Type B pancreatic cell (in vitro differentiated cells): Measurements from ENCODE around the gene POGK. TPM values are rescaled to one million over a fixed set of nuclear protein-coding genes. Genes with fewer than 3 reads are reported as not detected.

Experiments used
- DNase-seq: peaks from one replicate; pipeline ENCODE4 v3.0.0; 2021; ENCODE audit warnings: mixed read lengths; ENCODE audit not compliant: unreplicated experiment; ENCODE audit errors: extremely low spot score
- H3K27ac Mint-ChIP-seq: 2 replicates; pipeline ENCODE4 v1.8.0; 2021; ENCODE audit warnings: mild to moderate bottlenecking, mixed read lengths
- H3K27me3 Mint-ChIP-seq: 2 replicates; pipeline ENCODE4 v1.8.0; 2021; ENCODE audit warnings: mixed read lengths
- H3K36me3 Mint-ChIP-seq: 2 replicates; pipeline ENCODE4 v1.8.0; 2021; ENCODE audit warnings: mixed read lengths
- H3K4me1 Mint-ChIP-seq: one replicate; pipeline ENCODE4 v1.8.0; 2021; ENCODE audit warnings: mixed read lengths; ENCODE audit not compliant: unreplicated experiment
- H3K4me3 Mint-ChIP-seq: 2 replicates; pipeline ENCODE4 v1.8.0; 2021; ENCODE audit warnings: mild to moderate bottlenecking, mixed read lengths
- H3K9me3 Mint-ChIP-seq: 2 replicates; pipeline ENCODE4 v1.8.0; 2021; ENCODE audit warnings: mixed read lengths
- CTCF ChIP-seq: fragments of 200-600 bp; sonication (generic); conservative IDR thresholded peaks from 2 replicates; pipeline ENCODE4 v1.5.0; 2021; ENCODE audit warnings: antibody characterized with exemption, mild to moderate bottlenecking
- total RNA-seq: library from RNA; stranded (reverse); gene quantifications from 2 replicates; pipeline ENCODE4 v1.2.1, GENCODE V29; 2021; ENCODE audit warnings: low replicate concordance

Gene POGK
- total RNA-seq, 1 donor from 2014 or later = 40.7 TPM

- TF ChIP-seq CTCF = no peak
- no peak overlapping the region for H3K4me3 Mint-ChIP-seq
- no peak for DNase-seq
- H3K4me1 Mint-ChIP-seq = no peaks in the 10 kb centered on the region
- no peak overlapping the region for H3K27ac Mint-ChIP-seq
- H3K36me3 Mint-ChIP-seq = no peaks in the 10 kb centered on the region
- no peaks in the 10 kb centered on the region for H3K9me3 Mint-ChIP-seq
- peaks cover 41% of the 10 kb centered on the region for H3K27me3 Mint-ChIP-seq
Measured at GRCh38 chr1:166895766-166896165, 56.5 kb downstream of the POGK start.

GRCh38 chr1:166899769-166900168 is 60.5 kb downstream of the POGK start:
- DNase-seq = no peak
- no peak overlapping the region for H3K4me3 Mint-ChIP-seq
- H3K9me3 Mint-ChIP-seq = no peaks in the 10 kb centered on the region
- H3K36me3 Mint-ChIP-seq = no peaks in the 10 kb centered on the region
- peaks cover 22% of the 10 kb centered on the region for H3K27me3 Mint-ChIP-seq
- no peaks in the 10 kb centered on the region for H3K4me1 Mint-ChIP-seq
- H3K27ac Mint-ChIP-seq = no peak overlapping the region
- TF ChIP-seq CTCF = no peak

- no peaks in the 10 kb centered on the region for H3K9me3 Mint-ChIP-seq
- no peak overlapping the region for H3K4me3 Mint-ChIP-seq
Measured at GRCh38 chr1:166900987-166901386, 61.7 kb downstream of the POGK start.

GRCh38 chr1:166902279-166902678 is 63.0 kb downstream of the POGK start:
- Mint-ChIP-seq H3K27ac (no peak overlapping the region), H3K4me3 (no peak overlapping the region), H3K4me1 (no peaks in the 10 kb centered on the region), H3K36me3 (no peaks in the 10 kb centered on the region), H3K9me3 (no peaks in the 10 kb centered on the region), H3K27me3 (peaks cover 14% of the 10 kb centered on the region)
- no peak for DNase-seq
- TF ChIP-seq CTCF = no peak

More at GRCh38 chr1:166900987-166901386, 61.7 kb downstream of the POGK start:
- no peaks in the 10 kb centered on the region for H3K36me3 Mint-ChIP-seq
- no peak for DNase-seq
- no peaks in the 10 kb centered on the region for H3K4me1 Mint-ChIP-seq
- TF ChIP-seq CTCF = no peak
- H3K27me3 Mint-ChIP-seq = peaks cover 13% of the 10 kb centered on the region
- no peak overlapping the region for H3K27ac Mint-ChIP-seq

GRCh38 chr1:166903232-166903631 is 64.0 kb downstream of the POGK start:
- Mint-ChIP-seq H3K9me3 (no peaks in the 10 kb centered on the region), H3K27ac (no peak overlapping the region), H3K4me1 (no peaks in the 10 kb centered on the region), H3K36me3 (no peaks in the 10 kb centered on the region), H3K27me3 (peaks cover 19% of the 10 kb centered on the region), H3K4me3 (no peak overlapping the region)
- TF ChIP-seq CTCF = no peak
- DNase-seq = no peak

- H3K9me3 Mint-ChIP-seq = no peaks in the 10 kb centered on the region
- DNase-seq = no peak
- H3K4me3 Mint-ChIP-seq = no peak overlapping the region
- H3K4me1 Mint-ChIP-seq = no peaks in the 10 kb centered on the region
- no peaks in the 10 kb centered on the region for H3K36me3 Mint-ChIP-seq
- TF ChIP-seq CTCF = no peak
- peaks cover 29% of the 10 kb centered on the region for H3K27me3 Mint-ChIP-seq
- no peak overlapping the region for H3K27ac Mint-ChIP-seq
Measured at GRCh38 chr1:166905136-166905535, 65.9 kb downstream of the POGK start.
